Measurements from ENCODE around the gene FUT7. TPM values are rescaled to one million over a fixed set of nuclear protein-coding genes. Genes with fewer than 3 reads are reported as not detected.

FUT7 gene
- total RNA-seq, 2 donors from 2014 or later, result not detected

- intact Hi-C loops (cut with DNase I), result no loop called here
- no peak for DNase-seq
- H3K27me3 ChIP-seq, result no peaks in the 10 kb centered on the region
- TF ChIP-seq CTCF (IDR thresholded peaks at IDR 0.05), result no peak
- no peaks in the 10 kb centered on the region for H3K36me3 ChIP-seq
- H3K4me3 ChIP-seq, result peak overlapping the region; percentile 41
- H3K9ac ChIP-seq (ENCODE audit: low read depth in 2 of 2, low read length in 2 of 2), result peak overlapping the region; percentile 35 to 54
- peaks cover 20% of the 10 kb centered on the region for H3K4me1 ChIP-seq
- no peaks in the 10 kb centered on the region for H3K9me3 ChIP-seq
- H3K27ac ChIP-seq, result no peak overlapping the region
These were observed 36.9 kb upstream of the FUT7 start for GRCh38 chr9:137068539-137069507.

GRCh38 chr9:137067860-137068538, 36.1 kb upstream of the FUT7 start:
- peak; percentile 89 for TF ChIP-seq CTCF (IDR thresholded peaks at IDR 0.05)
- Histone ChIP-seq H3K9ac (ENCODE audit: low read depth in 2 of 2, low read length in 2 of 2) (peak overlapping the region in 1 of 2 donors; percentile 54), H3K27ac (peak overlapping the region; percentile 53), H3K4me1 (peaks cover 20% of the 10 kb centered on the region), H3K4me3 (no peak overlapping the region), H3K36me3 (no peaks in the 10 kb centered on the region), H3K9me3 (no peaks in the 10 kb centered on the region), H3K27me3 (no peaks in the 10 kb centered on the region)
- peak; percentile 88 for DNase-seq
- intact Hi-C loops (cut with DNase I), result loop anchor here (2.0 kb wide), 1 partner anchor 19 kb away; no protein-coding TSS in a partner anchor

- no peak for TF ChIP-seq CTCF (IDR thresholded peaks at IDR 0.05)
- H3K9me3 ChIP-seq, result no peaks in the 10 kb centered on the region
- no peaks in the 10 kb centered on the region for H3K36me3 ChIP-seq
- no peak overlapping the region for H3K9ac ChIP-seq (ENCODE audit: low read depth in 2 of 2, low read length in 2 of 2)
- H3K27me3 ChIP-seq, result no peaks in the 10 kb centered on the region
- no peak overlapping the region for H3K4me3 ChIP-seq
- H3K27ac ChIP-seq, result no peak overlapping the region
- no peak for DNase-seq
- intact Hi-C loops (cut with DNase I), result loop anchor here (2.0 kb wide), 1 partner anchor 17 kb away; no protein-coding TSS in a partner anchor
- peaks cover 20% of the 10 kb centered on the region for H3K4me1 ChIP-seq
These were observed 34.4 kb upstream of the FUT7 start for GRCh38 chr9:137066096-137066861.

GRCh38 chr9:137065336-137065967, 33.6 kb upstream of the FUT7 start:
- H3K4me1 ChIP-seq, result peaks cover 14% of the 10 kb centered on the region
- no peak overlapping the region for H3K9ac ChIP-seq (ENCODE audit: low read depth in 2 of 2, low read length in 2 of 2)
- H3K27ac ChIP-seq, result no peak overlapping the region
- no peaks in the 10 kb centered on the region for H3K9me3 ChIP-seq
- no peaks in the 10 kb centered on the region for H3K27me3 ChIP-seq
- no peak overlapping the region for H3K4me3 ChIP-seq
- DNase-seq, result no peak
- intact Hi-C loops (cut with DNase I), result no loop called here
- no peak for TF ChIP-seq CTCF (IDR thresholded peaks at IDR 0.05)
- no peaks in the 10 kb centered on the region for H3K36me3 ChIP-seq

- no peak for DNase-seq
- Histone ChIP-seq H3K27me3 (no peaks in the 10 kb centered on the region), H3K9ac (ENCODE audit: low read depth in 2 of 2, low read length in 2 of 2) (no peak overlapping the region), H3K36me3 (no peaks in the 10 kb centered on the region), H3K4me3 (no peak overlapping the region), H3K27ac (no peak overlapping the region), H3K9me3 (no peaks in the 10 kb centered on the region), H3K4me1 (peaks cover 14% of the 10 kb centered on the region)
- TF ChIP-seq CTCF (IDR thresholded peaks at IDR 0.05), result no peak
- intact Hi-C loops (cut with DNase I), result no loop called here
These were observed 32.9 kb upstream of the FUT7 start for GRCh38 chr9:137064880-137065164.
